Measurements from ENCODE around the gene SDK1.

The SDK1 gene

DNA sequence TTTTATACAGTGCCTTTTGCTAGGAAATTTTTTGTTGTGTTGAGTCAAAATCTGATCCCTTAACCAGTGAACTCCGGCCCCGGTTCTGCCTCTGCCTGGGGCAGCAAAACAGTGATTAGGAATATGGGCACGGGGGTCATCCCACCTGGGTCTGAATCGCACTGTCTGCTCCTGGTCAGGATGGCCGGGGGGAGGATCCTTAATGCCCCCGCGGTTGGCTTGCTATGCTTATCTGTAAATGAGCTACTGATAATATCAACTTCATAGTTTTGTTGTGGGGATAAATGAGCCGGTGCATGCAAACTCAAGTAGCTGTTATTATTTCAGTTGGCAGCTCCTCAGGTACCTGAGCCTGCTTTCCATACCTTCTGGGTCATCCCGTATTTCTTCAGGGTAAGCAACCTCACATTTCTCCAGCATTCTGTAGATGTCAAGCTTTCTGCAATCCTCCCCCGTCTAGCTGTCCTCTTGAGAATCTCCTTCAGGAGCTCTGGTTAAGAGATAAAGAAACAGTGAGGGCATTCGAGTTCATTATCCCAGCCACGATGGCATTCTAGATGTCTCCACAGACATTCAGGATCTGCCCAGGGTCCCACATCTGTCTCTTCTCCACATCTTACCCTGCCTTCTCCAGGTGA lies 592.2 kb downstream of the SDK1 start:
- no peak for DNase-seq (ENCODE audit: low read depth)
- H3K4me3 ChIP-seq (ENCODE audit: low read depth, low read length) = no peak overlapping the region
- TF ChIP-seq, protein P1, sequence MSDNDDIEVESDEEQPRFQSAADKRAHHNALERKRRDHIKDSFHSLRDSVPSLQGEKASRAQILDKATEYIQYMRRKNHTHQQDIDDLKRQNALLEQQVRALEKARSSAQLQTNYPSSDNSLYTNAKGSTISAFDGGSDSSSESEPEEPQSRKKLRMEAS (IDR thresholded peaks at IDR 0.05; ENCODE audit: low read depth, low read length) = no peak
- TF ChIP-seq MYC (IDR thresholded peaks at IDR 0.05; ENCODE audit: low read depth, low read length) = no peak
- TF ChIP-seq POLR2A (IDR thresholded peaks at IDR 0.05; ENCODE audit: extremely low read depth, insufficient read length) = no peak
- TF ChIP-seq, protein P2, sequence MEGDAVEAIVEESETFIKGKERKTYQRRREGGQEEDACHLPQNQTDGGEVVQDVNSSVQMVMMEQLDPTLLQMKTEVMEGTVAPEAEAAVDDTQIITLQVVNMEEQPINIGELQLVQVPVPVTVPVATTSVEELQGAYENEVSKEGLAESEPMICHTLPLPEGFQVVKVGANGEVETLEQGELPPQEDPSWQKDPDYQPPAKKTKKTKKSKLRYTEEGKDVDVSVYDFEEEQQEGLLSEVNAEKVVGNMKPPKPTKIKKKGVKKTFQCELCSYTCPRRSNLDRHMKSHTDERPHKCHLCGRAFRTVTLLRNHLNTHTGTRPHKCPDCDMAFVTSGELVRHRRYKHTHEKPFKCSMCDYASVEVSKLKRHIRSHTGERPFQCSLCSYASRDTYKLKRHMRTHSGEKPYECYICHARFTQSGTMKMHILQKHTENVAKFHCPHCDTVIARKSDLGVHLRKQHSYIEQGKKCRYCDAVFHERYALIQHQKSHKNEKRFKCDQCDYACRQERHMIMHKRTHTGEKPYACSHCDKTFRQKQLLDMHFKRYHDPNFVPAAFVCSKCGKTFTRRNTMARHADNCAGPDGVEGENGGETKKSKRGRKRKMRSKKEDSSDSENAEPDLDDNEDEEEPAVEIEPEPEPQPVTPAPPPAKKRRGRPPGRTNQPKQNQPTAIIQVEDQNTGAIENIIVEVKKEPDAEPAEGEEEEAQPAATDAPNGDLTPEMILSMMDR (IDR thresholded peaks at IDR 0.05; ENCODE audit: low read depth, low read length) = no peak

DNA sequence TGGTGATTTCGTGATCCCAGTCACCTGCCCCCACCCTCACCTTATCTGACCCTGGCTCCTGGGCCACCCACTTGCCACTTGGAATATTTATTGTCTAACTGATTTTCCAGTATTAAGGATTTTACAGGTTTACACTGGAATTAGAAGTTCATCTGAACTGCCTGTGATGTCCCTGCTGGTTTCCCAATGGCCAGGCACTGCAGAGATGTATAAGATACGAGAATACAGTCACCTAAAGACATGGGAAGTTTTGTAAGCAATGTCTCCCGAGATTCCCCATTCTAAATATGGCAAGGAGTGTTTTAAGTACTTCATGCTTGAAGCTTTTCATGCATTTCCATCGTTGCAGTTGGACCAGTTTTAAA lies 592.7 kb downstream of the SDK1 start:
- TF ChIP-seq POLR2A (IDR thresholded peaks at IDR 0.05; ENCODE audit: extremely low read depth, insufficient read length) = no peak
- TF ChIP-seq, protein P1 (IDR thresholded peaks at IDR 0.05; ENCODE audit: low read depth, low read length) = no peak
- TF ChIP-seq MYC (IDR thresholded peaks at IDR 0.05; ENCODE audit: low read depth, low read length) = no peak
- TF ChIP-seq, protein P2 (IDR thresholded peaks at IDR 0.05; ENCODE audit: low read depth, low read length) = no peak
- H3K4me3 ChIP-seq (ENCODE audit: low read depth, low read length) = no peak overlapping the region
- DNase-seq (ENCODE audit: low read depth) = no peak

- no peak for TF ChIP-seq MYC (IDR thresholded peaks at IDR 0.05; ENCODE audit: low read depth, low read length)
- TF ChIP-seq POLR2A (IDR thresholded peaks at IDR 0.05; ENCODE audit: extremely low read depth, insufficient read length) = no peak
- TF ChIP-seq, protein P2 (IDR thresholded peaks at IDR 0.05; ENCODE audit: low read depth, low read length) = no peak
- TF ChIP-seq, protein P1 (IDR thresholded peaks at IDR 0.05; ENCODE audit: low read depth, low read length) = no peak
- DNase-seq (ENCODE audit: low read depth) = no peak
- H3K4me3 ChIP-seq (ENCODE audit: low read depth, low read length) = no peak overlapping the region
Measured at GRCh38 chr7:3895341-3896116, 594.5 kb downstream of the SDK1 start.

DNA sequence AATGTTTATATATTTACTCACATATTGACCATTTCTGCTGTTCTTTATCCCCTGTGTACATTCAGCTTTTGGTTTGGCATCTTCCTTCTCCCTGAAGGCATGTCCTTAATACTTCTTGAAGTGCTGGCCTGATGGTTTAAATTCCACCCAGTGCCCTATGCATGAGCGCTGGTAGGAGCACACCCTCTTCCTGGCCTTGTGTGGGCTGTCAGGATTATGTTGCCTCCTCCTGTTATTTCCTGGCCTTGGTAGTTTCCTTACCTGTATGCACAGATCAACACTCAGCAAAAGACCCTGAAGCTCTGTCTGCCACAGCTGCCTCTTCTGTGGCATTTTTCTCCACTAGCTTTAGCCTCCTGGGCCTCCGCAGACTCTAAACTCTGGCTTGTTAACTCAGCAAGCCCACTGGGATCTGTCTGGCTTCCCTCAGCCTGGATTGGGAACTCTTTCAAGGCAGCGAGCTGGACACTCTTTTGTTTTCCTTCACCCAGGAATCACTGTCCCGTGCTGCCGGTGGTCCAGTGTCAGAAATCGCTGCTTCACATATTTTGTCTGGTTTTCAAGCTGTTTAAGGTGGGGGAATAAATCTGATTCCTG lies 595.2 kb downstream of the SDK1 start:
- no peak for TF ChIP-seq POLR2A (IDR thresholded peaks at IDR 0.05; ENCODE audit: extremely low read depth, insufficient read length)
- TF ChIP-seq, protein P2 (IDR thresholded peaks at IDR 0.05; ENCODE audit: low read depth, low read length) = no peak
- TF ChIP-seq MYC (IDR thresholded peaks at IDR 0.05; ENCODE audit: low read depth, low read length) = no peak
- DNase-seq (ENCODE audit: low read depth) = no peak
- H3K4me3 ChIP-seq (ENCODE audit: low read depth, low read length) = no peak overlapping the region

GRCh38 chr7:3897430-3898372 lies 596.6 kb downstream of the SDK1 start:
- H3K4me3 ChIP-seq (ENCODE audit: low read depth, low read length) = no peak overlapping the region
- TF ChIP-seq, protein P2 (IDR thresholded peaks at IDR 0.05; ENCODE audit: low read depth, low read length) = peak; percentile 94
- TF ChIP-seq POLR2A (IDR thresholded peaks at IDR 0.05; ENCODE audit: extremely low read depth, insufficient read length) = no peak
- peak; percentile 59 for DNase-seq (ENCODE audit: low read depth)

All from NB4 (cell line).